IPS-NIHi11 (cell line): ENCODE measurements around the gene KRT15.

Source experiments
- DNase-seq: peaks from one replicate; pipeline ENCODE4 v3.0.0; 2012; ENCODE audit warnings: mixed read lengths, low spot score

The KRT15 gene

DNA sequence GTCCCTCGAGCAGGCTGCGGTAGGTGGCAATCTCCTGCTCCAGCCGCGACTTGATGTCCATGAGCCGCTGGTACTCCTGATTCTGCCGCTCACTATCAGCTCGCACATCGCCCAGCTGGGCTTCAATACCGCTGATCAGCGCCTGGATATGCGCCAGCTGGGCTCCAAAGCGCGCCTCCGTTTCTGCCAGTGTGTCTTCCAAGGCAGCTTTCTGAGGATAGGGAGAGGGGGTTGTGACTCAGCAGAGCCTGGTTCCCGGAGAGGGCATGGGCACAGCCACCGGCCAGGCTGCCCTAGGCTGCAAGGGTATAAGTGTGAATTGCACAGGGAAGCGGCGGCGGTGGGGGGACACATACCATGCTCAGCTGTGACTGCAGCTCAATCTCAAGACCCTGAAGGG, 5.1 kb upstream of the KRT15 start:
- DNase-seq, result no peak

DNA sequence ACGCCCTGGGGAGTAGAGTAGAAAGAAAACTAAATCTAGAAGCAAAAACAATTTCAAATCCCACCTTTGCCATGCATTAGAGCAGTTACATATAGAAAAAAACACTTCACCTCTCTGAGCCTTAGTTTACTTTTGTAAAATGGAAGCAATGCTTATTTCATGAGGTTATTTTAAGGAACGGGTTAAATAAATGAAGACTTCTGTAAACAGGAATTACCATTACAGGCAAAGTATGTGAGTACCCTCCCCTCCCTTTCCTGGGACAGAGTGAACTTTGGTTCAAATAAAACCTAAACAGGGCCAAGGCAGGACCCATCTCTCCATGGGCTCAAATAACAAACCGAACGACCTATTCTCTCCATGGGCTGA, 4.5 kb upstream of the KRT15 start:
- no peak for DNase-seq

DNA sequence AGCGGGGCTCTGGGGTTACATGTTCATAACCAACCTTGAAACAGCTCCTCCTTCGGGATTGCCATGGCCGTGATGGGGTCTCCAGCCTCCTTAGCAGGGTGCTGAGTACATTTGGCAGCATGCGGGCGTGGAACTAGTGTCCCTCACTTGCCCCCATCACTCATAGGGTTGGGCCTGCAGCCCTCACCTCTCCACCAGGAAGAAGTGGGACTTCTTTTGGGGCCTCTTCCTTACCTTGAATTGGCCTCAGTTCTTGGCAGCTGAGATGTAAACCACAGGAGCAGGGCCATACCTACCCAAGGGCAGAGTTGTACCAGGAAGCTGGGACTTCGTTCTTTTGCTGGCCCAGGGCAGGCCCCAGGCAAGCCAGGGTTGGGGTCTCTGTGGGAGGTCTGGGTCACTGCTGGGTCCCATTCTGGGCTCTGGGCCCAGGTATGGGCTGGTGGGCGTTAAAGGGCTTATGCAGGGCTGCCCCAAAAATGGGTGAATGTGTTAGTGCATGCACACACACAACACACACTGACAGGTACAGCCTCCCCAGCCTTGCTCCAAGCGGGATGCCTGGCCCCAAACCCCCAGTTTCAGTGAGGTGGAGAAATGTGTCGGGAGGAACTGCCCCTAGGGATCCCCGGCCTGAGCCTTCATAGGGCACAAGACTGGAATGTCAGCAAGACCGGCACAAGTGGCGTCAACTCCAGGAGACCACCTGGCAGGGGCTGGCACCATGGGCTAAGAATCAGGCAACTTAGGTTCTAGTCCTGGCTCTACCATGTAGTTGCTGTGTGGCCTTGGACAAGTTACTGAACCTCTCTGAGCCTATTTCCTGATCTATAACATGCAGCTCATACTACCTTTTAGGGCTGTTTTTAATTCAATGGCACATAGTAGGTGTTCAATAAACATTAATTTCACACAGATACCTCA, 3.9 kb upstream of the KRT15 start:
- DNase-seq, result no peak

- peak; percentile 55 for DNase-seq
These were observed 3.0 kb upstream of the KRT15 start for GRCh38 chr17:41521574-41522261.

GRCh38 chr17:41520821-41521521, 2.3 kb upstream of the KRT15 start:
- DNase-seq, result no peak

DNA sequence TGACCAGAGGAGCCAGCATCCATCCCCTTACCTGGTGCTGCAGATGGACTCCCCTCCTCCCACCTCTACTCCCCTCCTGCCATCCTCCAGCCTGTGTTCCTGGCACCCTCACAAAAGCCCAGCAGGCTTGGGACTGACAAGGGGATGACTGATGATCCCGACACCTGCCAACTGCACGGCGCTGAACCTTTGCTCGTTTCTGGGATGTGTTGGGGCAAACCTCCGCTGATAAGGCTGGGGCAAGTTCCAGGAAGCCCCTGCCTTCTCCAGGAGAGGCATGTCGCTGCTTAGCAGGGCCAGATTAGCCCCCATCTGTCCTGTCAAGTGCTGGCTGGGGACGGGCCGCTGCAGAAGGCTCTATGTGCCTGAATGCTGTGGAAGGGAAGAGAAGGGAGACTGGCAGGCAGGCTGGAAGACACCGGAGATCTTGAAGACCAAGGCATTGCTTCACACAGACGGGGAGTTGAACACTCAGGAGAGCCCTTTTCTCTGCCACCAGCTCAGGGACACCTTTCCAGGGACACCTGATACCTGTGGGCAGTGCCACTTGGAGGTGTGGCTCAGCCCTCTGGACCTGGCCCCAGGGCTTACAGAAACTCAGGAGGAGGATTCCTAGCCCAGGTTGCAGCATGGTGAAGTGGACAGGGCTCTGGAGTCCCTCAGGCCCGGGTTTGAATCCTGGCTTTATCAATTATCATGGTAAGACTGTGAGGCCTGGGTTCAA, 973 bp upstream of the KRT15 start:
- no peak for DNase-seq

DNA sequence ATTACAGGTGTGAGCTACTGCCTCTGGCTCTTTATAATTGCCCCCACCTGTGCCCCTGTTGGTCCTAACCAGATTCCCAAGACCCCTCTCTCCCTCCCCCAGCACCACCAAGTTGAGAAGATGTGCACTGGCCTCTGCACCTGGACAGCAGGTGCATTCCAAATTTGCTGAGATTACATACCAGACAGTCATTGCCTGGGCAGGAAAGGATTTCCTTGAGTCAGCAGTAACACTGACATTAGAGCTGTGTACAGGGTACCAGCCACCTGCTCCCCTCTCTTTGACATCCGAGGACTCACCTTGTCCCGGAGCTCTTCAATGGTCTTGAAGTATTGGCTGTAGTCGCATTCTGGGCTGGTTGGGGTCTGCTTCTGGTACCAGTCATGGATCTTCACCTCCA, 659 bp downstream of the KRT15 start:
- DNase-seq, result no peak

GRCh38 chr17:41516830-41517283, 1.8 kb downstream of the KRT15 start:
- DNase-seq, result no peak

- DNase-seq, result no peak
These were observed 2.4 kb downstream of the KRT15 start for GRCh38 chr17:41516147-41516829.

GRCh38 chr17:41513168-41513547, 5.5 kb downstream of the KRT15 start:
- no peak for DNase-seq

DNA sequence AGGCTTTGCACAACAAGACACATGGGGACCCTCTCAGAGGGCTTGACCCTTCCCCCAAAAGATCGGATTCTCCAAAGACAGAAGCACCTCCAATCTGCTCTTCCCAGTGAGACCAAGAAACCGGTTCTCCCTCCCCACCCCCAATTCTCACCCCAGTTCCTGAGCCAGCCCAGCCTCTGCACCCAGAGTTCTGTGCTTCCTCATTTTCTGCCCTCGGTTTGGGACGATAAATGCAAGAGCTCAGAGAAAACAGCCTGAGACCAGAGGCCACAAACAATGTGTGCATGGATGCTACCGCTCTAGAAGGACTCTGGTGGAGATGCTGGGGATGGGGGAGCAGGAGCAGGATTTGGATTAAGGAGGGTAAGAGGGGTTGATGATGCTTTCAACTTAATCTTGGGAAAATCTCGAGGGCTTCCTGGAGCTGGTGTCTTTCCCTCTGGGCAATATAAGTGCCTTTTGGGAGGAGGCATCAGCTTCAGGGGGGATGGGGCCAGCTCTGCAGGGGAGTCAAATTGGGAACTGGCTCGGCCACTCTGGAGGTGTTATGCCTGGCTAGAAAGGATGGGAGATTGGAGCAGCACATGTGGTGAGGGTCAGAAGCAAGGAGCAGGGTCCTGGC, 6.0 kb downstream of the KRT15 start:
- no peak for DNase-seq

DNA sequence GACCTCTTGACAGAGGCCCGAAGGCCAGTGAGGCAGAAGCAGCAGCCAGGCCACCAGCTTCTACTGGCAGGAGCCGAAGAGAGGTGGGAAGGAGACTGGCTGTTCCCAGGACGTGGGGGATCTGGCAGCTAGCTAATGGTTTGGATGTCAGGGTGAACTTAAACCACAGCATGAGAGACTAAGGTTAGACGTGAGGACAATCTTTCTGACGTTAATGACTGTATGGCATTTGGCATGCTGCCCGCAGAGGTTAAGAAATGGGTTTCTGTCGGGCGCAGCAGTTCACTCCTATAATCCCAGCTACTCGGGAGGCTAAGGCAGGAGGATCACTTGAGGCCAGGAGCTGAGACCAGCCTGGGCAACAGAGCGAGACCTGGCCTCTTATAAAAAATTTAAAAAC, 7.0 kb downstream of the KRT15 start:
- DNase-seq, result no peak

- DNase-seq, result peak; percentile 69
These were observed 7.6 kb downstream of the KRT15 start for GRCh38 chr17:41511116-41511515.

- peak; percentile 60 for DNase-seq
These were observed 8.2 kb downstream of the KRT15 start for GRCh38 chr17:41510251-41511065.

DNA sequence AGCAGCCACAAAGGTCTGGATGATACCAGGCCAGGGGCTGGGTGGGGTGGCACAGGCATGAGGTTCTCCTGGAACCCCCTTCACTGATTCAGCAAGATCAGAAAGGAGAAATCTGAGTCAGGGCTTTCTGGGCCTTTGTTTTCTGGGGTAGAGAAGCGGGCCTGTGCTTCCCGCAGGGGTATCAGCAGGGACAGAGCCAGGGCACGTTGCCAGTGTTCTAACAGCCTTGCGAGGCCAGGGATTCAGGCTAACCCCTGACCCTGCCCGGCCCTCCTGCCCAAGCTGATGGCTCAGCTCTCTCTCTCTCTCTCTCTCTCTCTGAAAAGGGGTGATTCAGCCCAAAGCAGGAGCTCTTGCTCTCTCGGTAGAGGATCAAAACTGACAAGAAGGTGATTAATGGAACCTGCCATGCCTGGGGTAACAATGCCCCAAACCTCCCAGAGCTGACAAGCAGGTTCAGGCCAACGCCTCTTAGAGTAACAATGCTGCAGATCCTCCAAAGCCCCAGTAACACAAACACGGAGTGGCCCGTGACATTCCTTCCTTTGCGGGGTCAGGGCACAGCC, 11.3 kb downstream of the KRT15 start:
- no peak for DNase-seq

GRCh38 chr17:41505809-41506767, 12.6 kb downstream of the KRT15 start:
- no peak for DNase-seq

- no peak for DNase-seq
These were observed 13.5 kb downstream of the KRT15 start, which contains the start of gene KRT13 for GRCh38 chr17:41505007-41505808. KRT13 (minus strand) TSS chr17:41505612; CDS start chr17:41505550, 62 bp downstream.
